Uterus (tissue), 2 donors: ENCODE data around the gene GOLIM4.

Source experiments
- CTCF ChIP-seq, 4 experiments: fragments of 200-600 bp in 2 of 4; fragments of 450-650 bp in 2 of 4; sonication (generic) in 2 of 4; IDR thresholded peaks; one replicate each; pipeline ENCODE4 v1.5.1; 2016 to 2019; ENCODE audit warnings: antibody characterized with exemption in 4 of 4, mild to moderate bottlenecking in 2 of 4, moderate library complexity in 1 of 4
- POLR2A ChIP-seq, 2 donors: fragments of 450-650 bp; IDR thresholded peaks; one replicate each; pipeline ENCODE4 v1.6.1; 2016; ENCODE audit warnings: antibody characterized with exemption in 2 of 2, mild to moderate bottlenecking in 1 of 2, moderate library complexity in 1 of 2

GRCh38 chr3:168054447-168054846 lies 41.3 kb downstream of the GOLIM4 start:
- no peak for TF ChIP-seq CTCF (IDR thresholded peaks at IDR 0.05)
- no peak for TF ChIP-seq POLR2A (IDR thresholded peaks at IDR 0.05)
